Activated naive CD8-positive, alpha-beta T cell treated with anti-CD3 and anti-CD28 coated beads, Interleukin-2, amount 10 ng/mL, durations not matched to agents 7 days and 5 days (primary cell): ENCODE data around the gene PDE7B. TPM values are rescaled to one million over a fixed set of nuclear protein-coding genes. Genes with fewer than 3 reads are reported as not detected.

Experiments used
- ATAC-seq: fragments of 150-1000 bp; cut with Tn5 transposase; one replicate; pipeline ENCODE4 v1.10.0; 2021; ENCODE audit warnings: low read depth, moderate library complexity
- POLR2A ChIA-PET: fragments of 350-600 bp; sonication (Branson Sonifier 250); formaldehyde crosslinking; loops from one replicate; lab custom pipeline; 2021; ENCODE audit warnings: antibody characterized with exemption; lab: Charles Lee
- DNase-seq: peaks from one replicate; pipeline ENCODE4 v3.0.0; 2021
- H3K27ac Mint-ChIP-seq: one replicate; pipeline ENCODE4 v1.8.0; 2022; ENCODE audit warnings: mild to moderate bottlenecking, mixed read lengths
- H3K27me3 Mint-ChIP-seq: one replicate; pipeline ENCODE4 v1.8.0; 2022; ENCODE audit warnings: mild to moderate bottlenecking, moderate library complexity, mixed read lengths
- H3K36me3 Mint-ChIP-seq: one replicate; pipeline ENCODE4 v1.8.0; 2021; ENCODE audit warnings: mild to moderate bottlenecking, mixed read lengths
- H3K4me1 Mint-ChIP-seq: one replicate; pipeline ENCODE4 v1.8.0; 2021; ENCODE audit warnings: mixed read lengths
- H3K4me3 Mint-ChIP-seq: one replicate; pipeline ENCODE4 v1.8.0; 2022; ENCODE audit warnings: mild to moderate bottlenecking, moderate library complexity, mixed read lengths
- H3K9me3 Mint-ChIP-seq: one replicate; pipeline ENCODE4 v1.8.0; 2021; ENCODE audit warnings: mixed read lengths
- total RNA-seq, 2 experiments: library from RNA; stranded (reverse); gene quantifications; one replicate each; pipeline ENCODE4 v1.2.3, GENCODE V29; 2021

Gene PDE7B
- total RNA-seq, 2 experiments from 2014 or later = 0.14 to 0.42 TPM

GRCh38 chr6:136174510-136174909 is 323.0 kb downstream of the PDE7B start:
- Mint-ChIP-seq H3K27ac (no peak overlapping the region), H3K27me3 (peaks cover 4% of the 10 kb centered on the region), H3K4me3 (no peak overlapping the region), H3K9me3 (no peaks in the 10 kb centered on the region), H3K36me3 (no peaks in the 10 kb centered on the region), H3K4me1 (no peaks in the 10 kb centered on the region)
- no peak for DNase-seq
- POLR2A ChIA-PET = no interaction called here
- ATAC-seq = no peak

GRCh38 chr6:136175873-136176272 is 324.4 kb downstream of the PDE7B start:
- H3K4me3 Mint-ChIP-seq = no peak overlapping the region
- H3K4me1 Mint-ChIP-seq = no peaks in the 10 kb centered on the region
- peaks cover 4% of the 10 kb centered on the region for H3K27me3 Mint-ChIP-seq
- DNase-seq (no peak), ATAC-seq (no peak)
- no peaks in the 10 kb centered on the region for H3K9me3 Mint-ChIP-seq
- H3K27ac Mint-ChIP-seq = no peak overlapping the region
- H3K36me3 Mint-ChIP-seq = no peaks in the 10 kb centered on the region
- POLR2A ChIA-PET = no interaction called here

GRCh38 chr6:136178749-136179148 is 327.2 kb downstream of the PDE7B start:
- DNase-seq (no peak), ATAC-seq (no peak)
- H3K4me1 Mint-ChIP-seq = no peaks in the 10 kb centered on the region
- H3K27me3 Mint-ChIP-seq = peaks cover 4% of the 10 kb centered on the region
- no peaks in the 10 kb centered on the region for H3K9me3 Mint-ChIP-seq
- POLR2A ChIA-PET = interaction anchor here (0.6 kb wide), 1 partner anchor 211 kb away, joined by 3 read pairs; no protein-coding TSS in a partner anchor
- no peaks in the 10 kb centered on the region for H3K36me3 Mint-ChIP-seq
- H3K27ac Mint-ChIP-seq = no peak overlapping the region
- no peak overlapping the region for H3K4me3 Mint-ChIP-seq

GRCh38 chr6:136180704-136181511 is 329.4 kb downstream of the PDE7B start:
- Mint-ChIP-seq H3K4me1 (no peaks in the 10 kb centered on the region), H3K9me3 (no peaks in the 10 kb centered on the region), H3K36me3 (no peaks in the 10 kb centered on the region), H3K27me3 (peaks cover 4% of the 10 kb centered on the region), H3K4me3 (no peak overlapping the region), H3K27ac (no peak overlapping the region)
- no peak for DNase-seq
- no peak for ATAC-seq
- POLR2A ChIA-PET = no interaction called here

GRCh38 chr6:136181512-136181833 is 330.0 kb downstream of the PDE7B start:
- Mint-ChIP-seq H3K4me3 (no peak overlapping the region), H3K27ac (no peak overlapping the region), H3K9me3 (no peaks in the 10 kb centered on the region), H3K4me1 (no peaks in the 10 kb centered on the region), H3K36me3 (no peaks in the 10 kb centered on the region), H3K27me3 (peaks cover 4% of the 10 kb centered on the region)
- POLR2A ChIA-PET = no interaction called here
- ATAC-seq (no peak), DNase-seq (no peak)

GRCh38 chr6:136181861-136182260 is 330.4 kb downstream of the PDE7B start:
- POLR2A ChIA-PET = no interaction called here

GRCh38 chr6:136184738-136185137 is 333.2 kb downstream of the PDE7B start:
- H3K9me3 Mint-ChIP-seq = no peaks in the 10 kb centered on the region
- H3K4me3 Mint-ChIP-seq = no peak overlapping the region
- no peaks in the 10 kb centered on the region for H3K27me3 Mint-ChIP-seq
- no peaks in the 10 kb centered on the region for H3K36me3 Mint-ChIP-seq
- H3K4me1 Mint-ChIP-seq = no peaks in the 10 kb centered on the region
- DNase-seq (no peak), ATAC-seq (no peak)
- no peak overlapping the region for H3K27ac Mint-ChIP-seq
- POLR2A ChIA-PET = no interaction called here

More at GRCh38 chr6:136181861-136182260, 330.4 kb downstream of the PDE7B start:
- Mint-ChIP-seq H3K27me3 (peaks cover 4% of the 10 kb centered on the region), H3K4me1 (no peaks in the 10 kb centered on the region), H3K9me3 (no peaks in the 10 kb centered on the region), H3K4me3 (no peak overlapping the region), H3K27ac (no peak overlapping the region), H3K36me3 (no peaks in the 10 kb centered on the region)
- DNase-seq (no peak), ATAC-seq (no peak)

GRCh38 chr6:136186363-136186762 is 334.9 kb downstream of the PDE7B start:
- Mint-ChIP-seq H3K4me3 (no peak overlapping the region), H3K27ac (no peak overlapping the region)
- POLR2A ChIA-PET = no interaction called here

GRCh38 chr6:136188486-136188885 is 337.0 kb downstream of the PDE7B start:
- Mint-ChIP-seq H3K9me3 (no peaks in the 10 kb centered on the region), H3K27me3 (peaks cover 3% of the 10 kb centered on the region), H3K27ac (no peak overlapping the region), H3K4me3 (no peak overlapping the region), H3K4me1 (no peaks in the 10 kb centered on the region), H3K36me3 (no peaks in the 10 kb centered on the region)
- ATAC-seq = no peak
- POLR2A ChIA-PET = no interaction called here
- DNase-seq = no peak

More at GRCh38 chr6:136186363-136186762, 334.9 kb downstream of the PDE7B start:
- no peaks in the 10 kb centered on the region for H3K27me3 Mint-ChIP-seq
- H3K9me3 Mint-ChIP-seq = no peaks in the 10 kb centered on the region
- no peak for ATAC-seq
- no peak for DNase-seq
- H3K36me3 Mint-ChIP-seq = no peaks in the 10 kb centered on the region
- H3K4me1 Mint-ChIP-seq = no peaks in the 10 kb centered on the region

GRCh38 chr6:136189104-136189503 is 337.6 kb downstream of the PDE7B start:
- Mint-ChIP-seq H3K4me3 (no peak overlapping the region), H3K36me3 (no peaks in the 10 kb centered on the region), H3K27me3 (peaks cover 3% of the 10 kb centered on the region), H3K9me3 (no peaks in the 10 kb centered on the region), H3K4me1 (no peaks in the 10 kb centered on the region), H3K27ac (no peak overlapping the region)
- POLR2A ChIA-PET = no interaction called here
- ATAC-seq (no peak), DNase-seq (no peak)

- ATAC-seq = no peak
- H3K9me3 Mint-ChIP-seq = no peaks in the 10 kb centered on the region
- no peaks in the 10 kb centered on the region for H3K4me1 Mint-ChIP-seq
- no peak overlapping the region for H3K4me3 Mint-ChIP-seq
- no peak for DNase-seq
- H3K36me3 Mint-ChIP-seq = no peaks in the 10 kb centered on the region
- POLR2A ChIA-PET = no interaction called here
- H3K27ac Mint-ChIP-seq = no peak overlapping the region
- H3K27me3 Mint-ChIP-seq = peaks cover 3% of the 10 kb centered on the region
Measured at GRCh38 chr6:136191606-136192312, 340.3 kb downstream of the PDE7B start.

- Mint-ChIP-seq H3K27me3 (peaks cover 4% of the 10 kb centered on the region), H3K9me3 (no peaks in the 10 kb centered on the region), H3K4me1 (no peaks in the 10 kb centered on the region), H3K27ac (no peak overlapping the region), H3K36me3 (no peaks in the 10 kb centered on the region), H3K4me3 (no peak overlapping the region)
- ATAC-seq = no peak
- no peak for DNase-seq
- POLR2A ChIA-PET = no interaction called here
Measured at GRCh38 chr6:136192902-136193301, 341.4 kb downstream of the PDE7B start.

- Mint-ChIP-seq H3K4me1 (no peaks in the 10 kb centered on the region), H3K27ac (no peak overlapping the region), H3K27me3 (peaks cover 7% of the 10 kb centered on the region), H3K4me3 (no peak overlapping the region), H3K36me3 (no peaks in the 10 kb centered on the region), H3K9me3 (no peaks in the 10 kb centered on the region)
- DNase-seq (no peak), ATAC-seq (no peak)
- POLR2A ChIA-PET = no interaction called here
Measured at GRCh38 chr6:136201732-136202131, 350.2 kb downstream of the PDE7B start.

- Mint-ChIP-seq H3K36me3 (no peaks in the 10 kb centered on the region), H3K4me3 (no peak overlapping the region), H3K4me1 (no peaks in the 10 kb centered on the region), H3K27me3 (peaks cover 3% of the 10 kb centered on the region), H3K27ac (no peak overlapping the region), H3K9me3 (peaks cover 1% of the 10 kb centered on the region)
- ATAC-seq (no peak), DNase-seq (no peak)
- POLR2A ChIA-PET = no interaction called here
Measured at GRCh38 chr6:136208783-136209182, 357.3 kb downstream of the PDE7B start.
